AG04449 (cell line): ENCODE data around the gene FUT1.
A peak's percentile ranks its signal among the peaks of the same experiment; 100 is the strongest.

ENCODE experiments used
- CTCF ChIA-PET: fragments of 350-600 bp; formaldehyde crosslinking; extraction: SDS; loops from one replicate; lab custom pipeline; 2021; ENCODE audit warnings: antibody characterized with exemption; lab: Yijun Ruan, JAX
- POLR2A ChIA-PET: fragments of 400-600, 350-600 bp; formaldehyde crosslinking; extraction: SDS; loops from one replicate; lab custom pipeline; 2020; ENCODE audit warnings: antibody characterized with exemption, inconsistent platforms; lab: Yijun Ruan, JAX
- DNase-seq: peaks from one replicate; pipeline ENCODE4 v3.0.0-alpha.2; 2010; ENCODE audit warnings: low read depth, low spot score
- H3K4me3 ChIP-seq: 2 replicates; pipeline ENCODE4 v1.5.1; 2011; ENCODE audit warnings: low read depth, mild to moderate bottlenecking, control low read depth, low read length
- TF ChIP-seq, protein P1 (sequence below): IDR thresholded peaks from one replicate; pipeline ENCODE4 v1.5.1; 2011; ENCODE audit warnings: mild to moderate bottlenecking, moderate library complexity, low read length, control low read depth, inconsistent platforms; ENCODE audit not compliant: insufficient read depth; ENCODE audit errors: missing control alignments

Gene FUT1

DNA sequence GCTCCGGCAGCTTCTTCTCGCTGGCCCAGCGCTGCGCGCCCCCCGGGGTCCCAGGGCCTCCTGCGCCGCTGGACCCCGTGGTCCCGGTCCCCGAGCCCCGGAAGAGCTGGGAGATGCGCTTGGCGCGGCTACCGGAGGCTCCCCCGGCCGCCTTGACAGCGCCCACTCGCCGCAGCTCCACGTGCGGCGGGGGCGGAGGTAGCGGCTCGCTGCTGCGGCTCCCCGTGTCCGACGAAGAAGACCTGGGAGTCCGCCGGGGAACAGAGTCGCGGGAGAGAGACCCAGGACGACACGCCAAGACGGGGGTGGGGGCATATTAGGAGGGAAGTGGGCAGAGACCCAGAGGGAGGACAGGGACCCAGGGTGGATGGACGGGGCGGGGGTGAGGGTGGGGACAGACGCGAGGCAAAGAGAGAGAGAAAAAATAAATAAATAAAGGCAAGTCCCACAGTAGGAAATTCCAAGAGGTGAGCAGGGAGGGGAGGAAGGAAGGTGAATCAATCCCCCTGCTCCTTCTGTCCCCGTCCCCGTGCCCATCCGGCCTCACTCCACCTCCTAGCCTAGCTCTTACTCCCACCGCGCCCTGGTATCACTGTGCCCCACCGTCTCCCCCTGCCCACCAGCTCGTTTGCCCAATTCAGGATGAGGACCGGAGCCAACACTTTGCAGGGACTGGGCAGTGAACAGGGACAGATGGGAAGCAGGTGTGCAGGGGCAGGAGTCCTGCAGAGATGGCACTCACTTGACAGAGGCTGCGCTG lies 12.9 kb downstream of the FUT1 start:
- TF ChIP-seq, protein P1, sequence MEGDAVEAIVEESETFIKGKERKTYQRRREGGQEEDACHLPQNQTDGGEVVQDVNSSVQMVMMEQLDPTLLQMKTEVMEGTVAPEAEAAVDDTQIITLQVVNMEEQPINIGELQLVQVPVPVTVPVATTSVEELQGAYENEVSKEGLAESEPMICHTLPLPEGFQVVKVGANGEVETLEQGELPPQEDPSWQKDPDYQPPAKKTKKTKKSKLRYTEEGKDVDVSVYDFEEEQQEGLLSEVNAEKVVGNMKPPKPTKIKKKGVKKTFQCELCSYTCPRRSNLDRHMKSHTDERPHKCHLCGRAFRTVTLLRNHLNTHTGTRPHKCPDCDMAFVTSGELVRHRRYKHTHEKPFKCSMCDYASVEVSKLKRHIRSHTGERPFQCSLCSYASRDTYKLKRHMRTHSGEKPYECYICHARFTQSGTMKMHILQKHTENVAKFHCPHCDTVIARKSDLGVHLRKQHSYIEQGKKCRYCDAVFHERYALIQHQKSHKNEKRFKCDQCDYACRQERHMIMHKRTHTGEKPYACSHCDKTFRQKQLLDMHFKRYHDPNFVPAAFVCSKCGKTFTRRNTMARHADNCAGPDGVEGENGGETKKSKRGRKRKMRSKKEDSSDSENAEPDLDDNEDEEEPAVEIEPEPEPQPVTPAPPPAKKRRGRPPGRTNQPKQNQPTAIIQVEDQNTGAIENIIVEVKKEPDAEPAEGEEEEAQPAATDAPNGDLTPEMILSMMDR = no peak
- peak overlapping the region; percentile 42 for H3K4me3 ChIP-seq
- no peak for DNase-seq
- POLR2A ChIA-PET = interaction anchor here (0.5 to 1.3 kb wide), 2 partner anchors 23 to 135 kb away, joined by 3 read pairs; no protein-coding TSS in a partner anchor
- CTCF ChIA-PET = interaction anchor here (1.3 to 2.8 kb wide), 6 partner anchors 7 to 94 kb away, joined by 3 to 23 read pairs (median 4); partner anchors contain the start of genes CA11 and IZUMO1

DNA sequence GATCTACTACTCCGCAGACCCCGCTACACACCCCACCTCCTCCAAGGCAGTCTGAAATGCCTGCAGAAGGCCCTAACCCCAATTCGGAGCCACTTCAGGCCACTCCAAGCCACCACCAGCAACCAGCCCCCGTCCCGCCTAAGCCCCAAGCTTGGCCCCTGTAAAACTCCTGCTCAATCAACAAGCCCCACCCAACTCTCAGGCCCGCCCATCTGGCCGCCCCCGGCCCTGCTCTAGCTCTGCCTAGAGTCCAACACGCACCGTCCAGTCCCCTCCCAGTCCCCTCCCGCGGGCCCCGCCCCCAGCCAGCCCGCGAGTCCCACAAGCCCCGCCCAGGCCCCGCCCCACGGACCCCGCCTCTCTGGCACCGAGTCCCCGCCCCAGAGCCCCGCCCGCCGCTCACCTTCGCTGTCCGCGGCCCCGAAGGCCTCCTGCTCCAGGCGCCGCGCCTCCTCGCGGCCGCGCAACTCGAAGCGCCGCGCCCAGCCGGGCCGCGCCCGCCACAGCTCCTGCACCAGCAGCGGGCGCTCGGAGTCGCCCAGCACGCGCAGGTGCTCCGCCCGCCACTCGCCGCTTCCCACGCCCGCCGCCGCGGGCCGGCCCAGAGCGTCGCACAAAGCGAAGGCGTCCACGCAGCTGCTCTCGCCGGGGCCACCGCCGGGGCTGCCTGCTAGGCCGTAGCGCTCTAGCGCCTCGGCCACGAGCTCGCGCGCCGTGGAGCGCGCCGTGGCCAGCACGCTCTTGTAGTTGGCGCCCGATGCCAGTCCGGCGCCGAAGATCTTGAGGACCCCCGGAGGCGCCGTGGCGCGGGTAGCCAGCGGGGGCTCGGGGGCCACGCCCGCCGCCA lies 13.7 kb downstream of the FUT1 start:
- CTCF ChIA-PET = interaction anchor here (1.0 to 2.8 kb wide), 7 partner anchors 8 to 93 kb away, joined by 3 to 23 read pairs (median 4); partner anchors contain the start of genes CA11 and IZUMO1
- POLR2A ChIA-PET = interaction anchor here (1.3 kb wide), 1 partner anchor 136 kb away, joined by 3 read pairs; no protein-coding TSS in a partner anchor
- TF ChIP-seq, protein P1 = peak; percentile 12
- H3K4me3 ChIP-seq = peak overlapping the region; percentile 42
- DNase-seq = no peak

DNA sequence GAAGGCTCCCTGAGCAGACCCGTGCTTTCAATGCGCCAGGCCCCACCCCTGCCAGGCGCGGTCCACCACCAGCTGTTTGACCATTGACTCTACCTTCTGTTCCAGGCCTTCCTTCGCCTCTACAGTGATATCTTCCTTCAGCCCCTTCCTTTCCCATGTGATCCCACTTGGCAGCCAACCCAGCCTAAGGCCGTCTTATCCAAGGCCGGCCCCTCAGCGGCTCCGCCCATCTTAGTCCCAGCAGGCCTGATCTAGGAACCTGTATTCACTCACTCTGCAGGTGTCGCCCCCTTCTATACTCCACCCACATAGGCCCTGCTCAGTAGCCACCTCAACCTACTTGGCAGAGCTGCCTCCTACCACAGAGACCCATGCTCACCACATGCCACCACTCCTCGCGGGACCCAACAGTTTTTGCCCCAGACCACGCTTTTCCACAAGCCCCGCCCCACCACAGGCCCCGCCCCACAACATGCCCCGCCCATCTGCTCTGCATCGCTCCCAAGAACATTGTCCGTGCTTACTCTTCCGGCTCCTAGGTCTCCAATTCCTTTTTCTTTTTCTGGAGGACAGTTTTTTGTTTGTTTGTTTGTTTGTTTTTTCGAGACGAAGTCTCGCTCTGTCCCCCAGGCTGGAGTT lies 15.0 kb downstream of the FUT1 start:
- CTCF ChIA-PET = interaction anchor here (1.7 to 2.8 kb wide), 3 partner anchors 9 to 105 kb away, joined by 5 to 23 read pairs (median 5); partner anchors contain the start of gene IZUMO1
- TF ChIP-seq, protein P1 = no peak
- POLR2A ChIA-PET = no interaction called here
- DNase-seq = no peak
- H3K4me3 ChIP-seq = no peak overlapping the region

DNA sequence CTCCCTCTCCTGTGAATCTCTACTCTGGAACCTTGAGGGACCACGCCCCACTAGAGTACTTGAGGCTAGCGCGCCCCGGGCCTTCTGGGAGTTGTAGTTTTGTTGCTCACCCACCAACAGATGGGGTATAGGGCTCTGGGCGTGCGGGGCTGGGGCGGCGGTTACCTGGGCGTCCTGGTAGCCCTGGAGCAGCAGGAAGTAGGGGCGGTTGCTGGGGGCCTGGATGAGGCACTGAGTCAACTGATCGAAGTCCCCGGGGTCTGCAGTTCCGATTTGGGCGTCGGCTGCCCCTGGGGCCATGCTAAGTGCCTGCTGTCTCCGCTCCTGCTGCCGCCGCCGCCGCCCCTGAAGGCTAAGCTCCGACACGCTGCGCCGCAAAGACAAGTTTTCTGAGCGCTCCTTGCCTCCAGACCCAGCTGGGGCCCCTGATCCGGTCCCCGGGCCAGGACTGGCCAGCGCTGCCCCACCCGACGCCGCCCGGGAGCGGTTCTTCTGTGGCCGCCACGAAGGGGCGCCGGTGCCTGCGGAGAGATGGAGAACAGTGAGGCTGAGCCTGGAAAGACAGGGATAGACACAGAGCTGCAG lies 17.3 kb downstream of the FUT1 start:
- ChIA-PET POLR2A (no interaction called here), CTCF (interaction anchor here (1.0 kb wide), 1 partner anchor 10 kb away, joined by 4 read pairs; no protein-coding TSS in a partner anchor)
- DNase-seq = no peak

DNA sequence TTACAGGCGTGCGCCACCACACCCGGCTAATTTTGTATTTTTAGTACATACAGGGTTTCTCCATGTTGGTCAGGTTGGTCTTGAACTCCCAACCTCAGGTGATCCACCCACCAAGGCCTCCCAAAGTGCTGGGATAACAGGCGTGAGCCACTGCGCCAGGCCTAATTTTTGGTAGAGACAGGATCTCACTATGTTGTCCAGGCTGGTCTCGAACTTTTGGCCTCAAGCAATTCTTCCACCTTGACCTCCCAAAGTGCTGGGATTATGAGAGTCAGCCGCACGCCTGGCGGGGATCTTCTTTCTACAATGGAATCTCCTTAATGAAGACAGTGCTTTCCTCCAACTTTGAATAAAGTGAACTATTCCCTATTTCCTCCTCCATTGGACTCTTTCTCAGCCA lies 17.8 kb downstream of the FUT1 start:
- POLR2A ChIA-PET = no interaction called here

More for the DNA sequence above, 17.3 kb downstream of the FUT1 start:
- peak overlapping the region; percentile 6; the same call in 1 of the 2 replicates for H3K4me3 ChIP-seq
- TF ChIP-seq, protein P1 = no peak

More for the DNA sequence above, 17.8 kb downstream of the FUT1 start:
- CTCF ChIA-PET = no interaction called here
- no peak overlapping the region for H3K4me3 ChIP-seq
- no peak for DNase-seq
- TF ChIP-seq, protein P1 = no peak
